GM23338 (cell line): ENCODE data around the gene GRIK5.

Experiments
- CTCF ChIP-seq, 2 experiments: fragments of 200-600 bp in 1 of 2; sonication (generic) in 1 of 2; conservative IDR thresholded peaks; 2 replicates each; pipeline versions ENCODE4 v1.5.1 to v1.6.1; 2016 to 2017; ENCODE audit warnings: antibody characterized with exemption in 2 of 2, low read depth in 2 of 2, mild to moderate bottlenecking in 2 of 2, moderate library complexity in 1 of 2
- EZH2 ChIP-seq: fragments of 200-600 bp; sonication (generic); IDR thresholded peaks from one replicate; pipeline ENCODE4 v1.8.0; 2017; ENCODE audit warnings: antibody characterized with exemption, mild to moderate bottlenecking, low read depth; ENCODE audit not compliant: unreplicated experiment
- POLR2AphosphoS5 ChIP-seq: IDR thresholded peaks from 2 replicates; pipeline ENCODE4 v1.6.1; 2016; ENCODE audit warnings: antibody characterized with exemption, low read depth
- REST ChIP-seq: IDR thresholded peaks from one replicate; pipeline ENCODE4 v1.6.1; 2018; ENCODE audit warnings: antibody characterized with exemption; ENCODE audit not compliant: unreplicated experiment
- STAT1 ChIP-seq: IDR thresholded peaks from one replicate; pipeline ENCODE4 v1.6.1; 2016; ENCODE audit warnings: antibody characterized with exemption; ENCODE audit not compliant: unreplicated experiment

GRCh38 chr19:42115219-42115618 lies 45.2 kb upstream of the GRIK5 start:
- no peak for TF ChIP-seq CTCF (conservative IDR thresholded peaks at IDR 0.05; ENCODE audit: low read depth in 2 of 2)
- TF ChIP-seq EZH2: no peak
- no peak for TF ChIP-seq POLR2AphosphoS5
- no peak for TF ChIP-seq STAT1
- peak; percentile 54 for TF ChIP-seq REST
